Activated gamma-delta T cell (primary cell): Measurements from ENCODE around the gene KLHL26.
"Not testable (repeated sequence)": the region's sequence is repeated elsewhere in the genome, so short reads cannot be mapped to it uniquely, and the experiment has no call there.

Source experiments
- DNase-seq: peaks from one replicate; lab custom pipeline; 2025; lab: John Stamatoyannopoulos, UW

KLHL26 gene

GRCh38 chr19:18600692-18601397 lies 36.0 kb upstream of the KLHL26 start:
- DNase-seq: not testable (repeated sequence)

GRCh38 chr19:18601875-18602274 lies 35.0 kb upstream of the KLHL26 start:
- DNase-seq: no peak

GRCh38 chr19:18603255-18603957 lies 33.4 kb upstream of the KLHL26 start:
- DNase-seq: no peak

DNA sequence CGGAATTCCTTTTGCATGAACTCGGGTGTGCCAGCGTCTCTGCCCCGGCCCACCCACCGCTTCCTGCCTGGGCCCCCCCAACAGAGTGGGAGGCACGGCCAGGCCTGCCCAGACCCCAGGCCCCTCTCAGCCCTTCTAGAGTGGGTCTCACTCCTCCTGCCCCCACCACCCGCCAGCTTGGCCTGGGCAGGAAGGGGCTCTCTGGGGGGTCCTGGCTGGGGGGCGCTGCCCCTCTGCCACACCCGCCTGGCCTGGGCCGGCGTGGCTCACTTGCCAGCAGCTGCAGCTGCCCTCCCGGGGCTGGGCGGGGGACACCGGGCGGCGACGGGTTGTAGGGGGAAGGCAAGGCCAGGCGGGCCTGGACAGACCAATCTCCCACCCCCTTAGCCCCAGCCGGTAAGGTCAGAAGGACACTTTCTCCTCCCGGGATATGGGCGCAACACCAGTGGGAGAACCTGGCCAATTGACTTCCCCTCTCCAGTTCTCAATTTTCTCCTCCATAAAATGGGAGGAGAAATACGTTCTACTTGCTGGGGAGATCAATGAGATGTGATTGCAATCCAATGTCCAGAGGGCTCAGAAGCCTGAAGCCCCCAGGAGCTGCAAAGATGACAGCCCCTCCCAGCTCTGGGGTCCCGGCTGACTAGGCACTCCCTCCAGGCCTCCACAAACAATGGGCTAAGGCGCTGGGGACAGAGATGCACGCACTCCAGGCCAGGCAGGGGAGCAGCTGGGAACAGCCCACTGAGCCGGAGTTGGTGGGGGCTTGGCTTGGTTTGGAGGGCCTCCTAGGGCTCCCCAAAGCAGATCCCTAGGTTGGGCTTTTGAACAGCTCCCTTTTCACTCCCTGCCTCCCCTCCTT lies 32.6 kb upstream of the KLHL26 start:
- DNase-seq: no peak

DNA sequence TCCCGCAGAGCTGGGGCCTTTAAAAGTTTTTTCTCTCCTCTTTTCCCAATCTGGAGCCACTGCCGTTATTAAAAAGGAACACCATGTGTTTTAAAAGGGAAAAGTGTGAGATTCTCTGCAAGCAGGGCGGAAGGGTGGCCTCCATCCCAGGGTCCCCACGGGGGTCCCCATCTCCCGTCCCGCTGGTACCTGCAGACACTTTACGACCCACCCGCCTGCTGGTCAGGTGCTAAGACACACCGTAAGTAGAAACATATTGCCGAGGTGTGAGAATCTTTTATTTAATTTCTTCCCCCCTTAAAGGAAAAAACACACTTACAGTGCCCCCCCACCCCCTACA lies 32.0 kb upstream of the KLHL26 start:
- DNase-seq: no peak

GRCh38 chr19:18605196-18605545 lies 31.7 kb upstream of the KLHL26 start:
- no peak for DNase-seq

GRCh38 chr19:18605546-18606280 lies 31.1 kb upstream of the KLHL26 start:
- no peak for DNase-seq

- DNase-seq: no peak
Observed at GRCh38 chr19:18606281-18607225, 30.3 kb upstream of the KLHL26 start, which contains the start of gene CRLF1. TSS of gene CRLF1 (minus strand) at chr19:18606799. CDS start at chr19:18606656, 143 bp downstream.

GRCh38 chr19:18607226-18608101 lies 29.4 kb upstream of the KLHL26 start:
- DNase-seq: no peak

- DNase-seq: no peak
Observed at GRCh38 chr19:18608102-18608804, 28.6 kb upstream of the KLHL26 start.

DNA sequence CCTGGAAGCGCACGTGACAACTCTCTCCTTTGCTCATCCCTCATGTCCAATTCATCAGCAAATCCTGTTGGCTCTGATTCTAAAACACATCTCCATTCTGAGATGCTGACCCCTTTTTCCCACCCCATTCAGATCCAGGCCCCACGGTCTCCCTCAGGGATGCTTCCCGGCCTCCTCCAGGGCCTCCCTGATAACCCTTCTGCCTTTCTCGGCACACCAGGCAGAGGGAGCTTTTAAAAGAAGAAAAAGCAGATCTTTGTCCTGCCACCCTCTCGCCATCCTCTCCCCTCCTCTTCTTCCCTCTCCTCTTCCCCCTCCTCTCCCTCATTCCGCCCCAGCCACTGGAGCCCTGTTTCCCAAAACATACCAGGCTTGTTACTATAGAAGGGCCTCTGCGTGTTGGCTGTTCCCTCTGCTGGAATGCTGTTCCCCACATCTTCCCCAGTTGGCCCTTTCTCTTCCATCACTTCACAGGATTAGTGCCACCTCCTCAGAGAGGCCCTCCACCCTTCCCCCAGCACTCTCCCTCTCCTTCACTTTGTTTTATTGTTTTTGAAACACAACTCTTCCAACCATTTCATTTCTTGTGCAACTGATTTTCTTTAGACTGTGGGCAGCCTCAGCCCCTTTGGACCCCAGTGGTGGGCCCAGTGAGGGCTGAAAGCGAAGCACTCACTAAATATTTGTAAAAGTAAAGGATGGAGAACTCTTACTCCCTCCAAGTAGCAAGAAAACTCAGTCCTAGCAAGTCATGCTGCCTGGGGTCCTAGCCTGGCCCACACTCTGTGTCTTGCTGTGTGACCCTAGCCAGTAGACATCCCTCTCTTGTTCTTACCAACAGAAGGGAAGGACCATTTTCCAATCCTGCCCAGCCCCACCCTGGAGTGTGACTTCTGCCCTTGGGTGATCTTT lies 27.8 kb upstream of the KLHL26 start:
- DNase-seq: no peak

DNA sequence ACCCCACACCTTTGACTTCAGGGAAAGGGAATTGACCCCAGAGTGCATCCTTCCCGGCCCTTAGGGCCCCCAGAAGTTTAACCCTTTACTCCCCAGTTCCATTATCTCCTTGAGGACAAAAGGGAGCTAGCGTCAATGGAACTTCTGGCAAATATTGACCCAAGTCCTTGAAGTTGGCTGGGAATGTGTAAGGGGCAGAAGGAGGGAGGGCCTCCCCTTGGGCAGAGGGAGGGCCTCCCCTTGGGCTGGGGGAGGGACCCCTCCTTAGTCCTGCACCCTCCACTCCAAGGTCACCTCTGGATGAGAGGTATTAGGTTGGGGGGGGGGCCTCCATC lies 27.1 kb upstream of the KLHL26 start:
- no peak for DNase-seq

- DNase-seq: no peak
Observed at GRCh38 chr19:18610245-18610555, 26.6 kb upstream of the KLHL26 start.

- no peak for DNase-seq
Observed at GRCh38 chr19:18610556-18611326, 26.1 kb upstream of the KLHL26 start.

DNA sequence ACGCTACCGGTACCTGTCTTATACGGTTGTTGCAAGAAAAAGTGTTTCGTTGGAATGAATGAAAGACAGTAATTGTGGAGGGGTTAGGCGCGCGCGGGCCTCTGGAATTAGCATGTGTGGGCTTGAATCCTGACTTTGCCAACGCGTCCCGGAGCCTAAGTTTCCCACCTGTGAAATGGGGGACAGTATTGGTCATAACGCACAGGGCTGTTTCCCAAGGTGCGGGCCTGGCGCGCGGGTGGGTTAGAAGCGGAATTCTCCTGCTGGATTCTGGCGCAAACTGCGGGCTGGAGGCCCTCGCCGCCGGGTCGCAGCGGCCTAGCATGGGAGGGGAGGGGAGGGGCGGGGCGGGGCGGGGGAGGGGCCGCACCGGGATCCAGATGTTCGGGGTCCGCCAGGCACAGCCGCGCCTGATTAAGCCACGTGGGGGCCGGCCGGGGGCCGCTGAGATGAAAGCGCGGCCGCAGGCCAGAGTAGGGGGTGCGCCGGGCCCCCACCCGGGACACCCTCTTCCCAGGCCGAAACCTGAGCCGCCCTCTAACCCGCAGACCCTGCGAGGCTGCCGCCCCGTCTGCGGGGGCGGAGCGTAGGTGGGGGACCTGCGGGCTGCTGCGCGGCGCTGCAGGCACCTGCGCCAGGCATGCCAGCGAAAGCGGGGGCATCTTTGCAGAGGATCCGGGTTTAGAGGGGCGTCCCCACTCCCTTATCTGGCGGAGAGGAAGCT lies 25.3 kb upstream of the KLHL26 start:
- DNase-seq: no peak

DNA sequence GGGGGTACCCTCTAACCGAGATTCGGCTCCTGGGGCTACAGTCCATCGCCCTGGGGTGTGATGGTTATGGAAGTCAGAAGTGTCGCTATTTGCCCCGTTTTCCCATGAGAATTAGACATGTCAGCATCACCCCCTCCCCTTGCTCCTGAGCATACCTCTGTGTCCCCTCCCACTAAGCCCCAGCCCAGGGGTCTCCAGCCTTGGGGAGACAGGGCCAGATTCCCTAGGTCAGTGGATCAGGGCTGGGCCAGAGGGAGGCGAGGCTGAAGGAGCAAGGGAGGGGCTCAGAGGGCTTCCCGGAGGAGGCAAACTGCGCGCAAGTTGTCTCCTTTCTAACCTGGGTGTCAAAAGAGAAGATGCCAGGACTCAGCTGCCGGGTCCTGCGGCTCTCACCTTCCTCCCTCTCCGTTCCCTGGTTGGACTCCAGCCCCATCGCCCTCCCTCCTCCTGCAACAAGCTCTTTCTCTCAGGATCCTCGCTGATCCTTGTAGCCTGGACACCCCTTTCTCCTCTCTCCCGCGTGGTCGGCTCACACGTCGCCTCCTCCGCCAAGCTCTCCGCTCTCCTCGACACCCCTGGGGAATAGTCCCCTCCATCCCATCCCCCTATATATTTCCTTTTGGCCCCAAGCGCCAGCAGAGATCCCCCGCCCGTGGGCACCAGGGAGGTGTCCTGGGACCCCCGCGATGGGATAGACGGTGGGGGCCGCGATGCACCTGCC lies 24.6 kb upstream of the KLHL26 start:
- DNase-seq: no peak
